GM23338 (cell line): Measurements from ENCODE around the gene HMHB1. TPM values are rescaled to one million over a fixed set of nuclear protein-coding genes. Genes with fewer than 3 reads are reported as not detected.

Source experiments
- ATAC-seq: fragments of 200-7000 bp; cut with Tn5 transposase; 3 replicates; pipeline ENCODE4 v1.9.1; 2020
- DNase-seq: peaks from one replicate; pipeline ENCODE4 v3.0.0-alpha.2; 2015; ENCODE audit warnings: low spot score
- H2AFZ ChIP-seq: fragments of 200-600 bp; sonication (generic); 2 replicates; pipeline ENCODE4 v1.8.0; 2016; ENCODE audit warnings: antibody characterized with exemption, mild to moderate bottlenecking, moderate library complexity
- H3F3A ChIP-seq: fragments of 200-600 bp; sonication (generic); replicated peaks from 2 replicates; pipeline ENCODE4 v1.8.0; 2017; ENCODE audit warnings: antibody characterized with exemption, mixed run types, low read depth
- H3K27ac ChIP-seq: fragments of 200-600 bp; sonication (generic); 2 replicates; pipeline ENCODE4 v1.6.1; 2016; ENCODE audit warnings: low read depth
- H3K27me3 ChIP-seq: fragments of 200-600 bp; sonication (generic); 2 replicates; pipeline ENCODE4 v1.8.0; 2016; ENCODE audit warnings: mild to moderate bottlenecking, mixed run types, moderate library complexity; ENCODE audit not compliant: insufficient read depth
- H3K36me3 ChIP-seq: fragments of 200-600 bp; sonication (generic); 2 replicates; pipeline ENCODE4 v1.8.0; 2016; ENCODE audit warnings: mild to moderate bottlenecking; ENCODE audit not compliant: insufficient read depth
- H3K4me1 ChIP-seq: fragments of 200-600 bp; sonication (generic); 2 replicates; pipeline ENCODE4 v1.8.0; 2016; ENCODE audit warnings: mild to moderate bottlenecking, moderate library complexity; ENCODE audit not compliant: insufficient read depth
- H3K4me2 ChIP-seq: fragments of 200-600 bp; sonication (generic); 2 replicates; pipeline ENCODE4 v1.7.1; 2017; ENCODE audit warnings: mixed run types
- H3K4me3 ChIP-seq: fragments of 200-600 bp; sonication (generic); 2 replicates; pipeline ENCODE4 v1.6.1; 2016; ENCODE audit warnings: mixed run types
- H3K79me2 ChIP-seq: fragments of 200-600 bp; sonication (generic); replicated peaks from 2 replicates; pipeline ENCODE4 v1.8.0; 2017; ENCODE audit warnings: mild to moderate bottlenecking; ENCODE audit not compliant: insufficient read depth
- H3K9me2 ChIP-seq: fragments of 200-600 bp; sonication (generic); 2 replicates; pipeline ENCODE4 v1.8.0; 2017; ENCODE audit not compliant: insufficient read depth
- H4K20me1 ChIP-seq: fragments of 200-600 bp; sonication (generic); replicated peaks from 2 replicates; pipeline ENCODE4 v1.8.0; 2017; ENCODE audit warnings: mild to moderate bottlenecking; ENCODE audit not compliant: insufficient read depth
- H3K27ac Mint-ChIP-seq: 2 replicates; pipeline ENCODE4 v1.8.0; 2020; ENCODE audit warnings: inconsistent platforms, mild to moderate bottlenecking, moderate library complexity, mixed read lengths
- H3K27me3 Mint-ChIP-seq: 3 replicates; pipeline ENCODE4 v1.8.0; 2022; ENCODE audit warnings: low read depth, mild to moderate bottlenecking, moderate library complexity, mixed read lengths, inconsistent platforms; ENCODE audit not compliant: insufficient read depth, poor library complexity
- H3K36me3 Mint-ChIP-seq: 3 replicates; pipeline ENCODE4 v1.8.0; 2021; ENCODE audit warnings: low read depth, mild to moderate bottlenecking, inconsistent platforms, moderate library complexity, mixed read lengths
- H3K4me1 Mint-ChIP-seq: 3 replicates; pipeline ENCODE4 v1.8.0; 2020; ENCODE audit warnings: mild to moderate bottlenecking, inconsistent platforms, mixed read lengths
- H3K4me3 Mint-ChIP-seq: 3 replicates; pipeline ENCODE4 v1.8.0; 2021; ENCODE audit warnings: moderate library complexity, mild to moderate bottlenecking, inconsistent platforms, mixed read lengths
- H3K9me3 Mint-ChIP-seq: 3 replicates; pipeline ENCODE4 v1.8.0; 2020; ENCODE audit warnings: moderate library complexity, mild to moderate bottlenecking, inconsistent platforms, mixed read lengths
- CREB1 ChIP-seq: fragments of 250-450 bp; sonication (Bioruptor Pico); IDR thresholded peaks from 2 replicates; pipeline ENCODE4 v1.5.0; 2020; ENCODE audit warnings: low read depth, mild to moderate bottlenecking, moderate library complexity
- EZH2 ChIP-seq: fragments of 200-600 bp; sonication (generic); IDR thresholded peaks from one replicate; pipeline ENCODE4 v1.8.0; 2017; ENCODE audit warnings: antibody characterized with exemption, mild to moderate bottlenecking, low read depth; ENCODE audit not compliant: unreplicated experiment
- EZH2phosphoT487 ChIP-seq: fragments of 200-600 bp; sonication (generic); IDR thresholded peaks from one replicate; pipeline ENCODE4 v1.8.1; 2018; ENCODE audit warnings: antibody characterized with exemption; ENCODE audit not compliant: unreplicated experiment
- JUNB ChIP-seq: IDR thresholded peaks from one replicate; pipeline ENCODE4 v1.6.1; 2016; ENCODE audit warnings: antibody characterized with exemption; ENCODE audit not compliant: unreplicated experiment
- NANOG ChIP-seq: IDR thresholded peaks from 2 replicates; pipeline ENCODE4 v1.6.1; 2016; ENCODE audit warnings: antibody characterized with exemption, borderline replicate concordance
- POLR2AphosphoS5 ChIP-seq: IDR thresholded peaks from 2 replicates; pipeline ENCODE4 v1.6.1; 2016; ENCODE audit warnings: antibody characterized with exemption, low read depth
- STAT1 ChIP-seq: IDR thresholded peaks from one replicate; pipeline ENCODE4 v1.6.1; 2016; ENCODE audit warnings: antibody characterized with exemption; ENCODE audit not compliant: unreplicated experiment
- ZNF114 ChIP-seq: fragments of 250-450 bp; sonication (Bioruptor Pico); IDR thresholded peaks from 2 replicates; pipeline ENCODE4 v1.5.0; 2020; ENCODE audit warnings: mild to moderate bottlenecking, moderate library complexity
- ZNF331 ChIP-seq: fragments of 250-450 bp; sonication (Bioruptor Pico); IDR thresholded peaks from 2 replicates; pipeline ENCODE4 v1.5.0; 2020; ENCODE audit warnings: low read depth, mild to moderate bottlenecking, moderate library complexity
- polyA plus RNA-seq: library from polyadenylated mRNA; unstranded; fragments of >200 nt; fragmentation: Nextera tagmentation; extraction: Ambion mirVana; gene quantifications from 2 replicates; pipeline ENCODE4 v1.2.1, GENCODE V29; 2016
- total RNA-seq: library from RNA; depleted of rRNA; stranded (reverse); fragments of >200 nt; shearing (Covaris generic); gene quantifications from 2 replicates; pipeline ENCODE4 v1.2.3, GENCODE V29; 2014
- TF ChIP-seq, protein P1 (sequence below), 2 experiments: fragments of 200-600 bp in 1 of 2; sonication (generic) in 1 of 2; conservative IDR thresholded peaks; 2 replicates each; pipeline versions ENCODE4 v1.5.1 to v1.6.1; 2016 to 2017; ENCODE audit warnings: antibody characterized with exemption in 2 of 2, low read depth in 2 of 2, mild to moderate bottlenecking in 2 of 2, moderate library complexity in 1 of 2
- TF ChIP-seq, protein P2 (sequence below): fragments of 250-450 bp; sonication (Bioruptor Pico); IDR thresholded peaks from 2 replicates; pipeline ENCODE4 v1.5.0; 2020; ENCODE audit warnings: mild to moderate bottlenecking, moderate library complexity
- TF ChIP-seq, protein P3 (sequence below): IDR thresholded peaks from one replicate; pipeline ENCODE4 v1.6.1; 2018; ENCODE audit warnings: antibody characterized with exemption; ENCODE audit not compliant: unreplicated experiment
- TF ChIP-seq, protein P4 (sequence below): IDR thresholded peaks from 2 replicates; pipeline ENCODE4 v1.6.1; 2016; ENCODE audit warnings: antibody characterized with exemption

Gene HMHB1
- total and polyA plus RNA-seq, 2 experiments from 2014 or later = not detected

DNA sequence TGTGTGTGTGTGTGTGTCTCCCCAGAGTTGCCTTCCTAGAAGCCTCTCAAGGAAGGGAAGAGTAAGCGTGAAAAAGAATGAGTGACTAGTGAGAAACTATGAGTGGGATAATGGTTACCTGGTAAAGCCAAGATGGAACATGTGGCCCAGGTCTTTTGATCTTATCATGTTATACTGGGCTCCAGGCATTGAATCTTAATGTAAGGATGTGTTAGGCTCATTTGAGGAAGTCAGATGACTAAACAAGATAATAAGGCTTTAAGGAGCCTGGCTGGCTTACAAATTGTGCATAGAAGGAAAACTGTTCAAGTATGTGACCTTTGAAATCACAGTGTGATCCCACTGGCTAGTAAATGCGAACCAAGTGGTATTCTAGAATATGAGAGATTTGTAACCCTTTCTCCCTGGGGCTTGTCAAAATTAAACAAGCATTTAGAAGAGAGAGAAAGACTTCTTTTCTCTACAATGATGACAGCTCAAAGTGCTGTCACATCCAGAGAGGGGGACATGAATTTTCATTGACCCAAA, 29.9 kb upstream of the HMHB1 start:
- Histone ChIP-seq H3F3A (no peaks in the 10 kb centered on the region), H4K20me1 (no peaks in the 10 kb centered on the region), H3K4me3 (no peak overlapping the region), H2AFZ (no peak overlapping the region), H3K4me1 (no peaks in the 10 kb centered on the region), H3K27ac (no peak overlapping the region), H3K4me2 (no peak overlapping the region), H3K79me2 (no peaks in the 10 kb centered on the region), H3K36me3 (no peaks in the 10 kb centered on the region), H3K9me2 (no peaks in the 10 kb centered on the region), H3K27me3 (no peaks in the 10 kb centered on the region)
- 0 out of 3 replicates have a peak, but pooled peaks cover 5% of the 10 kb centered on the region for H3K9me3 Mint-ChIP-seq
- no peak overlapping the region for H3K27ac Mint-ChIP-seq
- H3K36me3 Mint-ChIP-seq = no peaks in the 10 kb centered on the region
- H3K4me1 Mint-ChIP-seq = peaks cover 20% of the 10 kb centered on the region
- H3K27me3 Mint-ChIP-seq = no peaks in the 10 kb centered on the region
- no peak for DNase-seq
- no peak for ATAC-seq
- H3K4me3 Mint-ChIP-seq = no peak overlapping the region
- TF ChIP-seq EZH2 (no peak), EZH2phosphoT487 (no peak), POLR2AphosphoS5 (no peak), STAT1 (no peak), CREB1 (CRISPR knock-in tag) (no peak), ZNF331 (CRISPR knock-in tag) (no peak), NANOG (no peak), JUNB (no peak), ZNF114 (CRISPR knock-in tag) (no peak)
- TF ChIP-seq, protein P1, sequence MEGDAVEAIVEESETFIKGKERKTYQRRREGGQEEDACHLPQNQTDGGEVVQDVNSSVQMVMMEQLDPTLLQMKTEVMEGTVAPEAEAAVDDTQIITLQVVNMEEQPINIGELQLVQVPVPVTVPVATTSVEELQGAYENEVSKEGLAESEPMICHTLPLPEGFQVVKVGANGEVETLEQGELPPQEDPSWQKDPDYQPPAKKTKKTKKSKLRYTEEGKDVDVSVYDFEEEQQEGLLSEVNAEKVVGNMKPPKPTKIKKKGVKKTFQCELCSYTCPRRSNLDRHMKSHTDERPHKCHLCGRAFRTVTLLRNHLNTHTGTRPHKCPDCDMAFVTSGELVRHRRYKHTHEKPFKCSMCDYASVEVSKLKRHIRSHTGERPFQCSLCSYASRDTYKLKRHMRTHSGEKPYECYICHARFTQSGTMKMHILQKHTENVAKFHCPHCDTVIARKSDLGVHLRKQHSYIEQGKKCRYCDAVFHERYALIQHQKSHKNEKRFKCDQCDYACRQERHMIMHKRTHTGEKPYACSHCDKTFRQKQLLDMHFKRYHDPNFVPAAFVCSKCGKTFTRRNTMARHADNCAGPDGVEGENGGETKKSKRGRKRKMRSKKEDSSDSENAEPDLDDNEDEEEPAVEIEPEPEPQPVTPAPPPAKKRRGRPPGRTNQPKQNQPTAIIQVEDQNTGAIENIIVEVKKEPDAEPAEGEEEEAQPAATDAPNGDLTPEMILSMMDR (conservative IDR thresholded peaks at IDR 0.05; ENCODE audit: low read depth in 2 of 2) = no peak
- TF ChIP-seq, protein P2, sequence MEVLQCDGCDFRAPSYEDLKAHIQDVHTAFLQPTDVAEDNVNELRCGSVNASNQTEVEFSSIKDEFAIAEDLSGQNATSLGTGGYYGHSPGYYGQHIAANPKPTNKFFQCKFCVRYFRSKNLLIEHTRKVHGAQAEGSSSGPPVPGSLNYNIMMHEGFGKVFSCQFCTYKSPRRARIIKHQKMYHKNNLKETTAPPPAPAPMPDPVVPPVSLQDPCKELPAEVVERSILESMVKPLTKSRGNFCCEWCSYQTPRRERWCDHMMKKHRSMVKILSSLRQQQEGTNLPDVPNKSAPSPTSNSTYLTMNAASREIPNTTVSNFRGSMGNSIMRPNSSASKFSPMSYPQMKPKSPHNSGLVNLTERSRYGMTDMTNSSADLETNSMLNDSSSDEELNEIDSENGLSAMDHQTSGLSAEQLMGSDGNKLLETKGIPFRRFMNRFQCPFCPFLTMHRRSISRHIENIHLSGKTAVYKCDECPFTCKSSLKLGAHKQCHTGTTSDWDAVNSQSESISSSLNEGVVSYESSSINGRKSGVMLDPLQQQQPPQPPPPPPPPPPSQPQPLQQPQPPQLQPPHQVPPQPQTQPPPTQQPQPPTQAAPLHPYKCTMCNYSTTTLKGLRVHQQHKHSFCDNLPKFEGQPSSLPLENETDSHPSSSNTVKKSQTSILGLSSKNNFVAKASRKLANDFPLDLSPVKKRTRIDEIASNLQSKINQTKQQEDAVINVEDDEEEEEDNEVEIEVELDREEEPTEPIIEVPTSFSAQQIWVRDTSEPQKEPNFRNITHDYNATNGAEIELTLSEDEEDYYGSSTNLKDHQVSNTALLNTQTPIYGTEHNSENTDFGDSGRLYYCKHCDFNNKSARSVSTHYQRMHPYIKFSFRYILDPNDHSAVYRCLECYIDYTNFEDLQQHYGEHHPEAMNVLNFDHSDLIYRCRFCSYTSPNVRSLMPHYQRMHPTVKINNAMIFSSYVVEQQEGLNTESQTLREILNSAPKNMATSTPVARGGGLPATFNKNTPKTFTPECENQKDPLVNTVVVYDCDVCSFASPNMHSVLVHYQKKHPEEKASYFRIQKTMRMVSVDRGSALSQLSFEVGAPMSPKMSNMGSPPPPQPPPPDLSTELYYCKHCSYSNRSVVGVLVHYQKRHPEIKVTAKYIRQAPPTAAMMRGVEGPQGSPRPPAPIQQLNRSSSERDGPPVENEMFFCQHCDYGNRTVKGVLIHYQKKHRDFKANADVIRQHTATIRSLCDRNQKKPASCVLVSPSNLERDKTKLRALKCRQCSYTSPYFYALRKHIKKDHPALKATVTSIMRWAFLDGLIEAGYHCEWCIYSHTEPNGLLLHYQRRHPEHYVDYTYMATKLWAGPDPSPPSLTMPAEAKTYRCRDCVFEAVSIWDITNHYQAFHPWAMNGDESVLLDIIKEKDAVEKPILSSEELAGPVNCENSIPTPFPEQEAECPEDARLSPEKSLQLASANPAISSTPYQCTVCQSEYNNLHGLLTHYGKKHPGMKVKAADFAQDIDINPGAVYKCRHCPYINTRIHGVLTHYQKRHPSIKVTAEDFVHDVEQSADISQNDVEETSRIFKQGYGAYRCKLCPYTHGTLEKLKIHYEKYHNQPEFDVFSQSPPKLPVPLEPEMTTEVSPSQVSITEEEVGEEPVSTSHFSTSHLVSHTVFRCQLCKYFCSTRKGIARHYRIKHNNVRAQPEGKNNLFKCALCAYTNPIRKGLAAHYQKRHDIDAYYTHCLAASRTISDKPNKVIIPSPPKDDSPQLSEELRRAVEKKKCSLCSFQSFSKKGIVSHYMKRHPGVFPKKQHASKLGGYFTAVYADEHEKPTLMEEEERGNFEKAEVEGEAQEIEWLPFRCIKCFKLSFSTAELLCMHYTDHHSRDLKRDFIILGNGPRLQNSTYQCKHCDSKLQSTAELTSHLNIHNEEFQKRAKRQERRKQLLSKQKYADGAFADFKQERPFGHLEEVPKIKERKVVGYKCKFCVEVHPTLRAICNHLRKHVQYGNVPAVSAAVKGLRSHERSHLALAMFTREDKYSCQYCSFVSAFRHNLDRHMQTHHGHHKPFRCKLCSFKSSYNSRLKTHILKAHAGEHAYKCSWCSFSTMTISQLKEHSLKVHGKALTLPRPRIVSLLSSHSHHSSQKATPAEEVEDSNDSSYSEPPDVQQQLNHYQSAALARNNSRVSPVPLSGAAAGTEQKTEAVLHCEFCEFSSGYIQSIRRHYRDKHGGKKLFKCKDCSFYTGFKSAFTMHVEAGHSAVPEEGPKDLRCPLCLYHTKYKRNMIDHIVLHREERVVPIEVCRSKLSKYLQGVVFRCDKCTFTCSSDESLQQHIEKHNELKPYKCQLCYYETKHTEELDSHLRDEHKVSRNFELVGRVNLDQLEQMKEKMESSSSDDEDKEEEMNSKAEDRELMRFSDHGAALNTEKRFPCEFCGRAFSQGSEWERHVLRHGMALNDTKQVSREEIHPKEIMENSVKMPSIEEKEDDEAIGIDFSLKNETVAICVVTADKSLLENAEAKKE = no peak
- TF ChIP-seq, protein P3, sequence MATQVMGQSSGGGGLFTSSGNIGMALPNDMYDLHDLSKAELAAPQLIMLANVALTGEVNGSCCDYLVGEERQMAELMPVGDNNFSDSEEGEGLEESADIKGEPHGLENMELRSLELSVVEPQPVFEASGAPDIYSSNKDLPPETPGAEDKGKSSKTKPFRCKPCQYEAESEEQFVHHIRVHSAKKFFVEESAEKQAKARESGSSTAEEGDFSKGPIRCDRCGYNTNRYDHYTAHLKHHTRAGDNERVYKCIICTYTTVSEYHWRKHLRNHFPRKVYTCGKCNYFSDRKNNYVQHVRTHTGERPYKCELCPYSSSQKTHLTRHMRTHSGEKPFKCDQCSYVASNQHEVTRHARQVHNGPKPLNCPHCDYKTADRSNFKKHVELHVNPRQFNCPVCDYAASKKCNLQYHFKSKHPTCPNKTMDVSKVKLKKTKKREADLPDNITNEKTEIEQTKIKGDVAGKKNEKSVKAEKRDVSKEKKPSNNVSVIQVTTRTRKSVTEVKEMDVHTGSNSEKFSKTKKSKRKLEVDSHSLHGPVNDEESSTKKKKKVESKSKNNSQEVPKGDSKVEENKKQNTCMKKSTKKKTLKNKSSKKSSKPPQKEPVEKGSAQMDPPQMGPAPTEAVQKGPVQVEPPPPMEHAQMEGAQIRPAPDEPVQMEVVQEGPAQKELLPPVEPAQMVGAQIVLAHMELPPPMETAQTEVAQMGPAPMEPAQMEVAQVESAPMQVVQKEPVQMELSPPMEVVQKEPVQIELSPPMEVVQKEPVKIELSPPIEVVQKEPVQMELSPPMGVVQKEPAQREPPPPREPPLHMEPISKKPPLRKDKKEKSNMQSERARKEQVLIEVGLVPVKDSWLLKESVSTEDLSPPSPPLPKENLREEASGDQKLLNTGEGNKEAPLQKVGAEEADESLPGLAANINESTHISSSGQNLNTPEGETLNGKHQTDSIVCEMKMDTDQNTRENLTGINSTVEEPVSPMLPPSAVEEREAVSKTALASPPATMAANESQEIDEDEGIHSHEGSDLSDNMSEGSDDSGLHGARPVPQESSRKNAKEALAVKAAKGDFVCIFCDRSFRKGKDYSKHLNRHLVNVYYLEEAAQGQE = no peak
- TF ChIP-seq, protein P4, sequence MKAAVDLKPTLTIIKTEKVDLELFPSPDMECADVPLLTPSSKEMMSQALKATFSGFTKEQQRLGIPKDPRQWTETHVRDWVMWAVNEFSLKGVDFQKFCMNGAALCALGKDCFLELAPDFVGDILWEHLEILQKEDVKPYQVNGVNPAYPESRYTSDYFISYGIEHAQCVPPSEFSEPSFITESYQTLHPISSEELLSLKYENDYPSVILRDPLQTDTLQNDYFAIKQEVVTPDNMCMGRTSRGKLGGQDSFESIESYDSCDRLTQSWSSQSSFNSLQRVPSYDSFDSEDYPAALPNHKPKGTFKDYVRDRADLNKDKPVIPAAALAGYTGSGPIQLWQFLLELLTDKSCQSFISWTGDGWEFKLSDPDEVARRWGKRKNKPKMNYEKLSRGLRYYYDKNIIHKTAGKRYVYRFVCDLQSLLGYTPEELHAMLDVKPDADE = no peak
